Esophagus squamous epithelium (tissue), 4 donors: Measurements from ENCODE around the gene TBC1D5.

ENCODE experiments used
- CTCF ChIP-seq, 6 experiments: fragments of 450-650 bp in 4 of 6; fragments of 200-600 bp in 2 of 6; sonication (generic) in 2 of 6; IDR thresholded peaks; one replicate each; pipeline ENCODE4 v1.5.1; 2016 to 2019; ENCODE audit warnings: antibody characterized with exemption in 6 of 6, mild to moderate bottlenecking in 4 of 6, moderate library complexity in 4 of 6
- POLR2A ChIP-seq, 4 donors: fragments of 450-650 bp; IDR thresholded peaks; one replicate each; pipeline ENCODE4 v1.6.1; 2017; ENCODE audit warnings: antibody characterized with exemption in 4 of 4, mild to moderate bottlenecking in 4 of 4, moderate library complexity in 3 of 4

- no peak for TF ChIP-seq CTCF (IDR thresholded peaks at IDR 0.05)
- no peak for TF ChIP-seq POLR2A (IDR thresholded peaks at IDR 0.05)
Observed at GRCh38 chr3:17288839-17289399, 453.5 kb downstream of the TBC1D5 start.
